ENCODE results near the gene OIP5. TPM values are rescaled to one million over a fixed set of nuclear protein-coding genes. Genes with fewer than 3 reads are reported as not detected.
A peak's percentile ranks its signal among the peaks of the same experiment; 100 is the strongest.

OIP5 gene
- total RNA-seq, 6 experiments from 2014 or later: 4.1 to 8.0 (median 7.1) TPM

- H3K4me3 Mint-ChIP-seq: no peak overlapping the region
- peaks cover 15% of the 10 kb centered on the region for H3K36me3 Mint-ChIP-seq (ENCODE audit: low read depth)
These were observed 39.9 kb downstream of the OIP5 start for GRCh38 chr15:41292521-41292920.

GRCh38 chr15:41291065-41291631 is 41.2 kb downstream of the OIP5 start:
- H3K27ac Mint-ChIP-seq: no peak overlapping the region
- H3K36me3 Mint-ChIP-seq (ENCODE audit: low read depth): peaks cover 25% of the 10 kb centered on the region
- no peaks in the 10 kb centered on the region for H3K9me3 Mint-ChIP-seq
- no peak for DNase-seq
- TF ChIP-seq, protein P1, sequence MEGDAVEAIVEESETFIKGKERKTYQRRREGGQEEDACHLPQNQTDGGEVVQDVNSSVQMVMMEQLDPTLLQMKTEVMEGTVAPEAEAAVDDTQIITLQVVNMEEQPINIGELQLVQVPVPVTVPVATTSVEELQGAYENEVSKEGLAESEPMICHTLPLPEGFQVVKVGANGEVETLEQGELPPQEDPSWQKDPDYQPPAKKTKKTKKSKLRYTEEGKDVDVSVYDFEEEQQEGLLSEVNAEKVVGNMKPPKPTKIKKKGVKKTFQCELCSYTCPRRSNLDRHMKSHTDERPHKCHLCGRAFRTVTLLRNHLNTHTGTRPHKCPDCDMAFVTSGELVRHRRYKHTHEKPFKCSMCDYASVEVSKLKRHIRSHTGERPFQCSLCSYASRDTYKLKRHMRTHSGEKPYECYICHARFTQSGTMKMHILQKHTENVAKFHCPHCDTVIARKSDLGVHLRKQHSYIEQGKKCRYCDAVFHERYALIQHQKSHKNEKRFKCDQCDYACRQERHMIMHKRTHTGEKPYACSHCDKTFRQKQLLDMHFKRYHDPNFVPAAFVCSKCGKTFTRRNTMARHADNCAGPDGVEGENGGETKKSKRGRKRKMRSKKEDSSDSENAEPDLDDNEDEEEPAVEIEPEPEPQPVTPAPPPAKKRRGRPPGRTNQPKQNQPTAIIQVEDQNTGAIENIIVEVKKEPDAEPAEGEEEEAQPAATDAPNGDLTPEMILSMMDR (IDR thresholded peaks at IDR 0.05): no peak
- no peak overlapping the region for H3K4me3 Mint-ChIP-seq
- no peaks in the 10 kb centered on the region; the same call in 1 of the 2 replicates for H3K27me3 Mint-ChIP-seq (ENCODE audit: insufficient read depth)
- H3K4me1 Mint-ChIP-seq (ENCODE audit: low read depth): peaks cover 22% of the 10 kb centered on the region

More at GRCh38 chr15:41292521-41292920, 39.9 kb downstream of the OIP5 start:
- peaks cover 12% of the 10 kb centered on the region for H3K4me1 Mint-ChIP-seq (ENCODE audit: low read depth)
- DNase-seq: peak; percentile 18
- peak overlapping the region; percentile 39; the same call in 1 of the 2 replicates for H3K27ac Mint-ChIP-seq
- H3K27me3 Mint-ChIP-seq (ENCODE audit: insufficient read depth): no peaks in the 10 kb centered on the region; the same call in 1 of the 2 replicates
- TF ChIP-seq, protein P1 (IDR thresholded peaks at IDR 0.05): no peak
- no peaks in the 10 kb centered on the region for H3K9me3 Mint-ChIP-seq

GRCh38 chr15:41289953-41290352 is 42.4 kb downstream of the OIP5 start:
- H3K4me3 Mint-ChIP-seq: no peak overlapping the region
- peaks cover 36% of the 10 kb centered on the region for H3K36me3 Mint-ChIP-seq (ENCODE audit: low read depth)
- DNase-seq: no peak
- no peak overlapping the region for H3K27ac Mint-ChIP-seq
- H3K27me3 Mint-ChIP-seq (ENCODE audit: insufficient read depth): peaks cover 2% of the 10 kb centered on the region
- TF ChIP-seq, protein P1 (IDR thresholded peaks at IDR 0.05): no peak
- H3K9me3 Mint-ChIP-seq: peaks cover 6% of the 10 kb centered on the region; the same call in 1 of the 2 replicates
- peaks cover 32% of the 10 kb centered on the region for H3K4me1 Mint-ChIP-seq (ENCODE audit: low read depth)

GRCh38 chr15:41288464-41288863 is 43.9 kb downstream of the OIP5 start:
- peak overlapping the region; percentile 26; the same call in 1 of the 2 replicates for H3K27ac Mint-ChIP-seq
- peaks cover 38% of the 10 kb centered on the region for H3K36me3 Mint-ChIP-seq (ENCODE audit: low read depth)
- DNase-seq: no peak
- H3K4me3 Mint-ChIP-seq: no peak overlapping the region
- TF ChIP-seq, protein P1 (IDR thresholded peaks at IDR 0.05): no peak
- H3K4me1 Mint-ChIP-seq (ENCODE audit: low read depth): peaks cover 38% of the 10 kb centered on the region
- H3K9me3 Mint-ChIP-seq: peaks cover 6% of the 10 kb centered on the region; the same call in 1 of the 2 replicates
- peaks cover 5% of the 10 kb centered on the region for H3K27me3 Mint-ChIP-seq (ENCODE audit: insufficient read depth)

DNA sequence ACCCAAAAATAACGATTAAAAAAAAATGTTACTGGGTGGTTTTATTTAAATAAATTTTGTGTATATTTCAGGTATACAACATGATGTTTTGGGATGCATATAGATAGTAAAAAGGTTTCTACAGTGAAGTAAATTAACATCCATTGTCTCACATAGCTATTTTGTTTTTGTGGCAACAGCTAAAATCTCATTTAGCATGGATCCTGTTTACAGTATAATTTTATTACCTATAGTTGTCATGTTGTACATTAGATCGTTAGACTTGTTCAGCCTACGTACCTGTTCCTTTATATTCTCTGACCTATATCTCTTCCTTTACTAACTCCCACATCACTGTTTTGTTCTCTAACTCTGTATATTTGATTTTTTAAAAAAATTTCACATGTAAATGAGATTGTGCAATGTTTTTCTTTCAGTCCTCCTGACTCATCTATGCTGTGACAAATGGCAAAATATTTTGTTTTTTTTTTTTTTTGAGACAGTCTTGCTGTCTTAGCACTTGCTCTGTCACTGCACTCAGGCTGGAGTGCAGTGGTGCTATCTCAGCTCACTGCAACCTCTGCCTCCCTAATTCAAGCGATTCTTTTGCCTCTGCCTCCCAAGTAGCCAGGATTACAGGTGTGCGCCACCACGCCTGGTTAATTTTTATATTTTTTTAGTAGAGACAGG is 45.6 kb downstream of the OIP5 start:
- H3K4me3 Mint-ChIP-seq: peak overlapping the region; percentile 46; the same call in 1 of the 2 replicates
- H3K9me3 Mint-ChIP-seq: peaks cover 6% of the 10 kb centered on the region; the same call in 1 of the 2 replicates
- peaks cover 5% of the 10 kb centered on the region for H3K27me3 Mint-ChIP-seq (ENCODE audit: insufficient read depth)
- H3K27ac Mint-ChIP-seq: peak overlapping the region; percentile 49
- H3K36me3 Mint-ChIP-seq (ENCODE audit: low read depth): peaks cover 38% of the 10 kb centered on the region
- DNase-seq: peak; percentile 18
- TF ChIP-seq, protein P1 (IDR thresholded peaks at IDR 0.05): no peak
- peaks cover 50% of the 10 kb centered on the region for H3K4me1 Mint-ChIP-seq (ENCODE audit: low read depth)

All from HFFc6 (cell line).